ENCODE results near the gene FOXP1. TPM values are rescaled to one million over a fixed set of nuclear protein-coding genes. Genes with fewer than 3 reads are reported as not detected.
A peak's percentile ranks its signal among the peaks of the same experiment; 100 is the strongest.

Gene FOXP1
- total RNA-seq, 1 experiment from 2014 or later: 75.3 TPM

DNA sequence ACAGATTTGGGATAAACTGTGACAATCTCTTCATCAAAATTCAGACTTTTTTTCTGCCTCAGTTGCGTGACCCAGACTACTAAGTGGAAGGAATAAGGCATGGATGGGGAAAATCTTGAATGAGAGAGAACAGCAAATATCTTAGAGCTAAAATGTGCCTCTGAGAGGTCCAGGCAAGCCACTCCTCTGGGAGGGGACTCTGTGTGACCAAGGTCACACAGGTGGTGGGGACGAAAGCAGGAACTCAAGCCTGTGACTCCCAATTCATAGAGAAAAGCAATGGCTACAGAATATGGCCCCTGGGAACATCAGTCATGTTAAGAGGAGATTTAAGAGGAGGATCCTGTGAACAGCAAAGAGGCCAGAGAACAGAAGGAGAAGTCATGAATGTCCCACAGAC, 268.1 kb downstream of the FOXP1 start:
- no peak overlapping the region for H3K4me2 ChIP-seq (ENCODE audit: insufficient read depth, insufficient read length, low read length)
- H2AFZ ChIP-seq (ENCODE audit: low read length): no peak overlapping the region
- H4K5ac ChIP-seq (ENCODE audit: insufficient read length, low read depth, low read length): no peak overlapping the region
- no peaks in the 10 kb centered on the region for H3K4me1 ChIP-seq (ENCODE audit: insufficient read depth, low read length)
- H3T11ph ChIP-seq (ENCODE audit: low read length): no peak overlapping the region
- no peak overlapping the region for H3K14ac ChIP-seq (ENCODE audit: insufficient read depth, low read length)
- no peak overlapping the region for H2BK5ac ChIP-seq (ENCODE audit: insufficient read length, low read length)
- no peak overlapping the region for H4K8ac ChIP-seq (replicated peaks; ENCODE audit: insufficient read length, low read depth, low read length)
- WGBS (ENCODE audit: extremely low coverage, insufficient read length, low lambda C conversion rate): no CpG with 5 or more reads among the region's 2 CpGs
- no peaks in the 10 kb centered on the region for H3K79me2 ChIP-seq (ENCODE audit: insufficient read depth, low read length)
- H3K4ac ChIP-seq (ENCODE audit: low read depth, low read length): no peak overlapping the region
- H3K18ac ChIP-seq (ENCODE audit: insufficient read length, low read depth, low read length): no peak overlapping the region
- H3K56ac ChIP-seq (ENCODE audit: insufficient read length, low read depth, low read length): no peak overlapping the region
- Mint-ChIP-seq H3K27ac (peak overlapping the region in 1 of 3 experiments; percentile 65; a peak in 1 of 7 replicates), H3K4me1 (peaks cover 12 to 14% of the 10 kb centered on the region in 2 experiments), H3K9me3 (no peaks in the 10 kb centered on the region), H3K4me3 (no peak overlapping the region), H3K36me3 (ENCODE audit: insufficient read depth in 1 of 3, low read depth in 3 of 3) (no peaks in the 10 kb centered on the region), H3K27me3 (ENCODE audit: low read depth) (no peaks in the 10 kb centered on the region)
- H2BK15ac ChIP-seq (ENCODE audit: low read depth, low read length): no peak overlapping the region
- H4K91ac ChIP-seq (ENCODE audit: insufficient read length, low read depth, low read length): no peak overlapping the region
- H3K9me3 ChIP-seq (ENCODE audit: control insufficient read depth, low read depth, low read length): no peaks in the 10 kb centered on the region
- no peak overlapping the region for H2BK120ac ChIP-seq (ENCODE audit: low read depth, low read length, poor library complexity, severe bottlenecking)
- no peaks in the 10 kb centered on the region for H3K79me1 ChIP-seq (ENCODE audit: insufficient read depth, low read depth, low read length, poor library complexity, severe bottlenecking)
- no peak overlapping the region for H3K23ac ChIP-seq (ENCODE audit: insufficient read length, low read depth, low read length)
- H3K27me3 ChIP-seq (ENCODE audit: insufficient read depth, low read length): no peaks in the 10 kb centered on the region; the same call in 1 of the 2 replicates
- no peaks in the 10 kb centered on the region for H3K23me2 ChIP-seq (ENCODE audit: insufficient read length, low read depth, low read length, poor library complexity, severe bottlenecking)
- H4K20me1 ChIP-seq (ENCODE audit: control insufficient read depth, insufficient read depth, insufficient read length): no peaks in the 10 kb centered on the region
- no peak overlapping the region for H2BK20ac ChIP-seq (ENCODE audit: low read depth, low read length, poor library complexity, severe bottlenecking)
- TF ChIP-seq, protein P1, sequence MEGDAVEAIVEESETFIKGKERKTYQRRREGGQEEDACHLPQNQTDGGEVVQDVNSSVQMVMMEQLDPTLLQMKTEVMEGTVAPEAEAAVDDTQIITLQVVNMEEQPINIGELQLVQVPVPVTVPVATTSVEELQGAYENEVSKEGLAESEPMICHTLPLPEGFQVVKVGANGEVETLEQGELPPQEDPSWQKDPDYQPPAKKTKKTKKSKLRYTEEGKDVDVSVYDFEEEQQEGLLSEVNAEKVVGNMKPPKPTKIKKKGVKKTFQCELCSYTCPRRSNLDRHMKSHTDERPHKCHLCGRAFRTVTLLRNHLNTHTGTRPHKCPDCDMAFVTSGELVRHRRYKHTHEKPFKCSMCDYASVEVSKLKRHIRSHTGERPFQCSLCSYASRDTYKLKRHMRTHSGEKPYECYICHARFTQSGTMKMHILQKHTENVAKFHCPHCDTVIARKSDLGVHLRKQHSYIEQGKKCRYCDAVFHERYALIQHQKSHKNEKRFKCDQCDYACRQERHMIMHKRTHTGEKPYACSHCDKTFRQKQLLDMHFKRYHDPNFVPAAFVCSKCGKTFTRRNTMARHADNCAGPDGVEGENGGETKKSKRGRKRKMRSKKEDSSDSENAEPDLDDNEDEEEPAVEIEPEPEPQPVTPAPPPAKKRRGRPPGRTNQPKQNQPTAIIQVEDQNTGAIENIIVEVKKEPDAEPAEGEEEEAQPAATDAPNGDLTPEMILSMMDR (conservative IDR thresholded peaks at IDR 0.05): no peak
- no peak for DNase-seq
- H3K27ac ChIP-seq (ENCODE audit: insufficient read length, low read depth, low read length): no peak overlapping the region
- no peak overlapping the region for H2AK5ac ChIP-seq (ENCODE audit: insufficient read length, low read length)
- no peak overlapping the region for H3K9ac ChIP-seq (ENCODE audit: extremely low read depth, insufficient read length, low read length)
- H2BK12ac ChIP-seq (ENCODE audit: insufficient read length, low read depth, low read length): no peak overlapping the region

Data from H9 (cell line).